Mesodermal cell (in vitro differentiated cells): ENCODE measurements around the gene ARID5B.
A peak's percentile ranks its signal among the peaks of the same experiment; 100 is the strongest.

Source experiments
- H3K27ac ChIP-seq: 2 replicates; pipeline ENCODE4 v1.7.0; 2013; ENCODE audit warnings: mild to moderate bottlenecking, low read depth, low read length, moderate library complexity; ENCODE audit not compliant: severe bottlenecking
- H3K36me3 ChIP-seq: 2 replicates; pipeline ENCODE4 v1.7.1; 2013; ENCODE audit warnings: mild to moderate bottlenecking, low read length, moderate library complexity; ENCODE audit not compliant: control insufficient read depth, insufficient read depth
- H3K4me1 ChIP-seq: one replicate; pipeline ENCODE4 v1.7.1; 2013; ENCODE audit warnings: mild to moderate bottlenecking, low read length; ENCODE audit not compliant: insufficient read depth, control insufficient read depth, poor library complexity, severe bottlenecking
- H3K4me3 ChIP-seq: 2 replicates; pipeline ENCODE4 v1.7.0; 2013; ENCODE audit warnings: low read length, control low read depth, mild to moderate bottlenecking; ENCODE audit not compliant: insufficient read depth, poor library complexity, severe bottlenecking; ENCODE audit errors: extremely low read depth
- H3K9me3 ChIP-seq: 2 replicates; pipeline ENCODE4 v1.7.1; 2013; ENCODE audit warnings: mild to moderate bottlenecking, low read length, moderate library complexity; ENCODE audit not compliant: control insufficient read depth
- WGBS, 2 experiments: methylation state at CpG; one replicate each; pipeline ENCODE4 v1.1.5; 2013; ENCODE audit warnings: missing lambda C conversion rate in 2 of 2; ENCODE audit not compliant: insufficient coverage in 2 of 2; 5-methylcytosine and 5-hydroxymethylcytosine counted together

Gene ARID5B

GRCh38 chr10:62047228-62047892 lies 145.9 kb downstream of the ARID5B start:
- Histone ChIP-seq H3K9me3 (no peaks in the 10 kb centered on the region), H3K4me1 (peaks cover 49% of the 10 kb centered on the region), H3K4me3 (no peak overlapping the region), H3K36me3 (peaks cover 9% of the 10 kb centered on the region), H3K27ac (no peak overlapping the region)
- WGBS, 2 experiments, result 95% methylated on average over 2 of the region's 3 CpGs; no CpG with 5 or more reads in 1 of the 2 experiments

GRCh38 chr10:62047960-62048383 lies 146.5 kb downstream of the ARID5B start:
- peaks cover 47% of the 10 kb centered on the region for H3K4me1 ChIP-seq
- H3K36me3 ChIP-seq, result peaks cover 15% of the 10 kb centered on the region
- no CpG with 5 or more reads among the region's 2 CpGs for WGBS, 2 experiments
- no peak overlapping the region for H3K4me3 ChIP-seq
- H3K9me3 ChIP-seq, result no peaks in the 10 kb centered on the region
- peak overlapping the region; percentile 96 for H3K27ac ChIP-seq

GRCh38 chr10:62048470-62048869 lies 147.0 kb downstream of the ARID5B start:
- peaks cover 20% of the 10 kb centered on the region for H3K36me3 ChIP-seq
- H3K4me1 ChIP-seq, result peaks cover 42% of the 10 kb centered on the region
- peak overlapping the region; percentile 96 for H3K27ac ChIP-seq
- no peak overlapping the region for H3K4me3 ChIP-seq
- no peaks in the 10 kb centered on the region for H3K9me3 ChIP-seq
- 80 to 83% methylated on average over 3 to 4 of the region's 5 CpGs for WGBS, 2 experiments

- Histone ChIP-seq H3K36me3 (peaks cover 26% of the 10 kb centered on the region), H3K4me3 (peak overlapping the region; percentile 51), H3K27ac (peak overlapping the region; percentile 96), H3K4me1 (peaks cover 36% of the 10 kb centered on the region), H3K9me3 (no peaks in the 10 kb centered on the region)
- 4% methylated on average over 17 to 18 of the region's 21 CpGs for WGBS, 2 experiments
These were observed 147.6 kb downstream of the ARID5B start for GRCh38 chr10:62048919-62049623.

- peak overlapping the region; percentile 51 for H3K4me3 ChIP-seq
- H3K9me3 ChIP-seq, result no peaks in the 10 kb centered on the region
- peak overlapping the region; percentile 96 for H3K27ac ChIP-seq
- WGBS, 2 experiments, result no CpG with 5 or more reads among the region's 2 CpGs
- peaks cover 36% of the 10 kb centered on the region for H3K4me1 ChIP-seq
- H3K36me3 ChIP-seq, result peaks cover 33% of the 10 kb centered on the region
These were observed 148.3 kb downstream of the ARID5B start for GRCh38 chr10:62049624-62050345.

- Histone ChIP-seq H3K9me3 (no peaks in the 10 kb centered on the region), H3K4me1 (peaks cover 36% of the 10 kb centered on the region), H3K4me3 (peak overlapping the region; percentile 51), H3K27ac (peak overlapping the region; percentile 96), H3K36me3 (peaks cover 40% of the 10 kb centered on the region)
- WGBS, 2 experiments, result 58 to 69% methylated on average over 2 to 3 of the region's 5 CpGs
These were observed 148.9 kb downstream of the ARID5B start for GRCh38 chr10:62050346-62050892.

GRCh38 chr10:62050893-62051433 lies 149.5 kb downstream of the ARID5B start:
- Histone ChIP-seq H3K27ac (peak overlapping the region; percentile 77), H3K4me1 (peaks cover 32% of the 10 kb centered on the region), H3K36me3 (peaks cover 45% of the 10 kb centered on the region), H3K9me3 (no peaks in the 10 kb centered on the region), H3K4me3 (peak overlapping the region; percentile 51)
- WGBS, 2 experiments, result 63 to 77% methylated on average over 6 to 7 of the region's 9 CpGs

GRCh38 chr10:62052276-62052675 lies 150.8 kb downstream of the ARID5B start:
- Histone ChIP-seq H3K4me3 (no peak overlapping the region), H3K27ac (no peak overlapping the region), H3K9me3 (no peaks in the 10 kb centered on the region), H3K4me1 (peaks cover 19% of the 10 kb centered on the region), H3K36me3 (peaks cover 56% of the 10 kb centered on the region)
- WGBS, 2 experiments, result 94 to 98% methylated on average over 4 of the region's 4 CpGs

- Histone ChIP-seq H3K4me3 (no peak overlapping the region), H3K9me3 (no peaks in the 10 kb centered on the region), H3K27ac (no peak overlapping the region), H3K4me1 (peaks cover 5% of the 10 kb centered on the region), H3K36me3 (peaks cover 72% of the 10 kb centered on the region)
- WGBS, 2 experiments, result no CpG with 5 or more reads among the region's 2 CpGs
These were observed 152.4 kb downstream of the ARID5B start for GRCh38 chr10:62053860-62054259.

- no peaks in the 10 kb centered on the region for H3K9me3 ChIP-seq
- H3K36me3 ChIP-seq, result peaks cover 75% of the 10 kb centered on the region
- H3K4me1 ChIP-seq, result peaks cover 8% of the 10 kb centered on the region
- no peak overlapping the region for H3K27ac ChIP-seq
- H3K4me3 ChIP-seq, result no peak overlapping the region
These were observed 152.9 kb downstream of the ARID5B start for GRCh38 chr10:62054408-62054807.
